Upper lobe of left lung (tissue), 6 donors: ENCODE measurements around the gene RIIAD1. TPM values are rescaled to one million over a fixed set of nuclear protein-coding genes. Genes with fewer than 3 reads are reported as not detected.

Source experiments
- ATAC-seq, 2 donors: fragments of 200-7000 bp; cut with Tn5 transposase; one replicate each; pipeline ENCODE4 v1.9.1; 2022; ENCODE audit warnings: mild to moderate bottlenecking in 2 of 2, moderate library complexity in 2 of 2; ENCODE audit not compliant: low FRiP score in 2 of 2
- DNase-seq, 2 donors: peaks; one replicate each; pipeline ENCODE4 v3.0.0-alpha.2; 2019 to 2020
- H3K27ac ChIP-seq, 4 donors: fragments of 200-600 bp; sonication (generic); one replicate each; pipeline ENCODE4 v1.5.1; 2016 to 2019
- H3K27me3 ChIP-seq, 4 donors: fragments of 200-600 bp; sonication (generic); one replicate each; pipeline ENCODE4 v1.5.1; 2017 to 2019
- H3K36me3 ChIP-seq, 4 donors: fragments of 200-600 bp; sonication (generic); one replicate each; pipeline ENCODE4 v1.5.1; 2016 to 2019
- H3K4me1 ChIP-seq, 4 donors: fragments of 200-600 bp; sonication (generic); one replicate each; pipeline ENCODE4 v1.5.1; 2018 to 2019
- H3K4me3 ChIP-seq, 4 donors: fragments of 200-600 bp; sonication (generic); one replicate each; pipeline ENCODE4 v1.5.1; 2017 to 2019; ENCODE audit warnings: mild to moderate bottlenecking in 2 of 4, moderate library complexity in 1 of 4
- H3K9me3 ChIP-seq, 4 donors: fragments of 200-600 bp; sonication (generic); one replicate each; pipeline ENCODE4 v1.5.1; 2018 to 2019
- EP300 ChIP-seq, 4 donors: sonication (generic); formaldehyde crosslinking; IDR thresholded peaks; one replicate each; pipeline ENCODE4 v1.5.1; 2017; ENCODE audit warnings: antibody characterized with exemption in 4 of 4, control low read depth in 2 of 4
- POLR2A ChIP-seq, 4 donors: fragments of 450-650 bp; IDR thresholded peaks; one replicate each; pipeline ENCODE4 v1.5.1; 2016 to 2017; ENCODE audit warnings: antibody characterized with exemption in 4 of 4, mild to moderate bottlenecking in 2 of 4
- POLR2AphosphoS5 ChIP-seq, 2 donors: sonication (generic); formaldehyde crosslinking; IDR thresholded peaks; one replicate each; pipeline ENCODE4 v1.5.1; 2017; ENCODE audit warnings: antibody characterized with exemption in 2 of 2
- WGBS, 2 donors: methylation state at CpG; one replicate each; pipeline ENCODE4 v1.1.5; 2017 to 2018; 5-methylcytosine and 5-hydroxymethylcytosine counted together
- total RNA-seq, 6 donors: library from RNA; depleted of rRNA in 4 of 6; stranded (reverse); fragments of >200 nt in 4 of 6; gene quantifications; one replicate each; pipeline versions ENCODE4 v1.1.0 to v1.2.1, GENCODE V29; 2016 to 2021
- TF ChIP-seq, protein P1 (sequence below), 6 experiments: fragments of 450-650 bp in 4 of 6; fragments of 200-600 bp in 2 of 6; sonication (generic) in 2 of 6; IDR thresholded peaks; one replicate each; pipeline ENCODE4 v1.5.1; 2016 to 2019; ENCODE audit warnings: antibody characterized with exemption in 6 of 6
- donor health status: DM: no; HTN: no; CAD: no; lungs with moderate emphysema.
- donor health status: DM: no; HTN: yes; CAD: no; lungs with severe emphysema.

The RIIAD1 gene
- total RNA-seq, 6 donors from 2014 or later = 2.5 to 20.7 (median 6.3) TPM; not detected in 2

DNA sequence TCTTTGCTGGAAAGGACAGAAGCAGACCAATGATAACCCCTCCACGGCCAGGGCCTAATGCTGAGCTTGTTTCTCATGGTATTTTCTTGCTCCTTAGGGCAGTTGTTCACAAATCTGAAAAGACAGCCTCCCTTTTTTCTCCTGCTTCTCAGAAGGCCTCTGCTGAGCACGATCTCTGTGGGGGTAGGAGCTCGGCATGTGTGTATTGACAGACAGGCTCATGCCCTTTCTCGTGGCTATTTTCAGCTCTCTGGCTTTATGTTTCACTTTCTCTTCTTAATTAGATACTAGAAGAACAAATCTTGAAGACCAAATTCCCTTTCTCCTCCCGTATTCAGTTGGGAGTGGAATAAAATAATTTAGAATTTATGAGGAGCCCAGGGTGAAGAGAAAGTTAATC, 768 bp upstream of the RIIAD1 start:
- no peaks in the 10 kb centered on the region for H3K9me3 ChIP-seq
- DNase-seq = no peak
- WGBS, 2 donors = 8 to 18% methylated on average over 5 of the region's 5 CpGs
- peak overlapping the region; percentile 62 to 70 (median 64) for H3K27ac ChIP-seq
- no peaks in the 10 kb centered on the region for H3K36me3 ChIP-seq
- TF ChIP-seq EP300 (IDR thresholded peaks at IDR 0.05) = no peak
- TF ChIP-seq POLR2A (IDR thresholded peaks at IDR 0.05) = no peak
- TF ChIP-seq, protein P1, sequence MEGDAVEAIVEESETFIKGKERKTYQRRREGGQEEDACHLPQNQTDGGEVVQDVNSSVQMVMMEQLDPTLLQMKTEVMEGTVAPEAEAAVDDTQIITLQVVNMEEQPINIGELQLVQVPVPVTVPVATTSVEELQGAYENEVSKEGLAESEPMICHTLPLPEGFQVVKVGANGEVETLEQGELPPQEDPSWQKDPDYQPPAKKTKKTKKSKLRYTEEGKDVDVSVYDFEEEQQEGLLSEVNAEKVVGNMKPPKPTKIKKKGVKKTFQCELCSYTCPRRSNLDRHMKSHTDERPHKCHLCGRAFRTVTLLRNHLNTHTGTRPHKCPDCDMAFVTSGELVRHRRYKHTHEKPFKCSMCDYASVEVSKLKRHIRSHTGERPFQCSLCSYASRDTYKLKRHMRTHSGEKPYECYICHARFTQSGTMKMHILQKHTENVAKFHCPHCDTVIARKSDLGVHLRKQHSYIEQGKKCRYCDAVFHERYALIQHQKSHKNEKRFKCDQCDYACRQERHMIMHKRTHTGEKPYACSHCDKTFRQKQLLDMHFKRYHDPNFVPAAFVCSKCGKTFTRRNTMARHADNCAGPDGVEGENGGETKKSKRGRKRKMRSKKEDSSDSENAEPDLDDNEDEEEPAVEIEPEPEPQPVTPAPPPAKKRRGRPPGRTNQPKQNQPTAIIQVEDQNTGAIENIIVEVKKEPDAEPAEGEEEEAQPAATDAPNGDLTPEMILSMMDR (IDR thresholded peaks at IDR 0.05) = no peak
- TF ChIP-seq POLR2AphosphoS5 (IDR thresholded peaks at IDR 0.05) = no peak
- peak overlapping the region in 3 of 4 donors; percentile 49 to 59 (median 55) for H3K4me3 ChIP-seq
- peak in 1 of 2 donors; percentile 42 for ATAC-seq
- H3K27me3 ChIP-seq = peaks cover 0 to 13% (median 8%) of the 10 kb centered on the region in 4 donors
- peaks cover 21 to 46% (median 27%) of the 10 kb centered on the region in 4 donors for H3K4me1 ChIP-seq

DNA sequence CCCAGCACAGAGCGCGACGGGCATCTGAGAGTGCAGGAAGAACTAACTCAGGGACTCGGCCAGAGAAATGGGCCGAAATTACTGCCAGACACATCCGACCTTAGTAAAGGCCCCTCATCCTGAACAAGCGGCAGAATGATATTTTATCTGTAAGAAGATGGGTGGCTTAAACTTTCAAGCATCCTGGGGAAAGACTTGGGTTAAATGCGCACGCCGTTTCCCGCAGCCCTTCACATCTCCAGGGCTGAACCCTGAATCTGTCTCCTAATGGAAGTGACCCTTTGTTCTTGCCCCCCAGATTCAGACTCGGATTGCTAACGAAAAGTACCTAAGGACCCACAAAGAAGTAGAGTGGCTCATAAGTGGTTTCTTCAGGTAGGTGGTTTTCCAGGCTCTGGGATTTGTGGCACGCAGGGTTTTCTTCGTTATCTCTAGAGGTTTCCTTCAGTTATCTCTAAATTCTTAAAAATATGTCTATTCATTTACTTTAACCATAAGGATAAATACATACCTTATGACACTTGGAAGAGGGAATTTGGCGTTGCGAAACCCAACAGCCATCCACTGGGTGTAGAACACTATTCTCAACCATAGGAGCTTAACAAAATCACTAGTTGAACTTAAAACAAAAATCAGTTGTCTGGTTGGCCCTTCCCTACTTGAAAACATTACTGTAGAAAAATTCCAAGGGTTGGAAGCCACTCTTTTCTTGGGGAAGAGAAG, 627 bp downstream of the RIIAD1 start:
- H3K27ac ChIP-seq = peak overlapping the region in 1 of 4 donors; percentile 64
- H3K4me3 ChIP-seq = peak overlapping the region; percentile 12 to 59 (median 52)
- H3K4me1 ChIP-seq = peaks cover 18 to 38% (median 22%) of the 10 kb centered on the region in 4 donors
- no peak for DNase-seq
- no peaks in the 10 kb centered on the region for H3K36me3 ChIP-seq
- WGBS, 2 donors = 20 to 28% methylated on average over 17 of the region's 17 CpGs
- TF ChIP-seq POLR2A (IDR thresholded peaks at IDR 0.05) (no peak), POLR2AphosphoS5 (IDR thresholded peaks at IDR 0.05) (no peak), EP300 (IDR thresholded peaks at IDR 0.05) (no peak)
- TF ChIP-seq, protein P1 (IDR thresholded peaks at IDR 0.05) = no peak
- H3K27me3 ChIP-seq = peaks cover 0 to under 1% (median 0%) of the 10 kb centered on the region in 4 donors
- no peaks in the 10 kb centered on the region for H3K9me3 ChIP-seq
- ATAC-seq = no peak

DNA sequence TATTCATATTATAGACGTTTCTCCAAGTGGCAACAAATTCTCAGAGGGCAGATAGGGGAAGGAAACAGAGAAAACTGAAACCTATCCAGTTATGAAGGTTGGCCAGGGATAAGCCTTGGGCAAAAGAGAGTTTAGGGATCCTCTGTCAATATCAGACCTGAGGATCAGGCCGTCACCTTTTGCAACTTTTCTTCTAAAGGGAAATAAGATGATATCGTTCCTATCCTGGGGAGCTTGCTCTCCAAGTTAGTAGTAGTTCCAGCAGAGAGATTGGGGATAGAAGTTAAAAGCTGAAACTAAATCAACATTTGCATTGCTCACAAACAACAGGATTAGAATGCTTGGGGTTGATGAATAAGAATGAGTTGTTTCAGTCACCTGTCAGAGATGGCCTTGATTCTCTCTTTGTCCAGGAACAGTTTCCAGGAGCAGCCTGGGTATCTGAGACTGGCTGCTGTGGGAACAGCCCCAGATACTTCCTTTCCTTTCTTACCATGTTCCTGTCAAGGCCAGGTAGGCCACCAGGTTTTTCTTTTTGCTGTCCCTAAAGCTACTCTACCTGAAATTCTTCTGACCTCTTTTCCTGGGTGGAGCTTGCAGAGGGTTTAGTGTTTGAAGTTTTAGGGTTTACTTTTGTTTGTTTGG, 2.5 kb downstream of the RIIAD1 start:
- Histone ChIP-seq H3K27ac (no peak overlapping the region), H3K9me3 (no peaks in the 10 kb centered on the region), H3K27me3 (no peaks in the 10 kb centered on the region), H3K36me3 (no peaks in the 10 kb centered on the region), H3K4me3 (no peak overlapping the region), H3K4me1 (peaks cover 17 to 23% (median 18%) of the 10 kb centered on the region in 4 donors)
- TF ChIP-seq POLR2AphosphoS5 (IDR thresholded peaks at IDR 0.05) = no peak
- TF ChIP-seq POLR2A (IDR thresholded peaks at IDR 0.05) = no peak
- no peak for TF ChIP-seq EP300 (IDR thresholded peaks at IDR 0.05)
- TF ChIP-seq, protein P1 (IDR thresholded peaks at IDR 0.05) = no peak
- WGBS, 2 donors = 44 to 62% methylated on average over 3 of the region's 3 CpGs
- DNase-seq (no peak), ATAC-seq (no peak)

DNA sequence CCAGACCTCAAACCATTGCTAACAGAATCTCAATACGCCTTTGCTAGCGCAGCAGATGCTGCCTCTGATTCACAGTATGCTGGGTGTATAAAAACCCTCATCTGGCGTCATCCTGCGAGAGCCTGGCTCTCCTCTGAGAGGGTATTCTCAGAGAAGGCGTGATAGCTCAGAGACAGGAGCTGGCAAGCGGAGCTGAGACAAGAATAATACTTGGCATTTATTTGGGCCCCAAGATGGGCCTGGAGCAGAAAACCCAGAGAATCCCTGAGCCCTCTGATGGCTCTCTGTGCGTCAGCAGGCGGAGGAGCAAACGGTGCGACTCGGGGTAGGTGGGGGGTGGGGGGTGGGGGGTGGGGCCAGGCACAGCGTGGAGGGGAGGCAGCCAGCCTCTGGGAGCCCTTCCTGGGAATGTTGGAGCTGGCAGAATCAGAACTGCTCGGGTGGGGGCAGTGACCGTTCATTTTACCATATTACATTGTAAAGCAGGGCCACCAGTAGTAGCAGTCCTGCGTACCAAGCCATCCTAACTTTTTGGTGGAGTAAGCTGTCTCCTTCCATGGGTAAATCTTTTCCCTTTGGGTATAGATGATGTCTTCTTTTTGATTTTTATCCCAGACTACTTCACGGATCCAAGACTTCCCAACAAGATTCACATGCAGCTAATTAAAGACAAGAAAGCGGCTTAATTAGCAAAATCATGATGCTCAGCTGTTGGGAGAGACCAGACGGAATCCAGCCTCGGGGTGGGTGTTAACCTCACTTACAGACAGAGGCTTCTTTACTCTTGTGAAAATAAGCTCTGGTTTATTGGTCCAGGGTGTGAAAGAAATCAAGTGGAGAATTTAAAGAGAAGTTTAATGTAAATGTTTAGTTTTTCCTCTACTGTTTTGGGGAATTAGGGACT, 7.1 kb downstream of the RIIAD1 start:
- Histone ChIP-seq H3K27ac (no peak overlapping the region), H3K27me3 (no peaks in the 10 kb centered on the region), H3K9me3 (no peaks in the 10 kb centered on the region), H3K4me1 (no peaks in the 10 kb centered on the region), H3K4me3 (no peak overlapping the region), H3K36me3 (no peaks in the 10 kb centered on the region)
- no peak for DNase-seq
- TF ChIP-seq POLR2A (IDR thresholded peaks at IDR 0.05) = no peak
- TF ChIP-seq POLR2AphosphoS5 (IDR thresholded peaks at IDR 0.05) = no peak
- no peak for TF ChIP-seq EP300 (IDR thresholded peaks at IDR 0.05)
- TF ChIP-seq, protein P1 (IDR thresholded peaks at IDR 0.05) = no peak
- 41 to 58% methylated on average over 18 to 19 of the region's 19 CpGs for WGBS, 2 donors
- ATAC-seq = peak in 1 of 2 donors; percentile 76
